Measurements from ENCODE around the gene TOX3.

TOX3 gene

DNA sequence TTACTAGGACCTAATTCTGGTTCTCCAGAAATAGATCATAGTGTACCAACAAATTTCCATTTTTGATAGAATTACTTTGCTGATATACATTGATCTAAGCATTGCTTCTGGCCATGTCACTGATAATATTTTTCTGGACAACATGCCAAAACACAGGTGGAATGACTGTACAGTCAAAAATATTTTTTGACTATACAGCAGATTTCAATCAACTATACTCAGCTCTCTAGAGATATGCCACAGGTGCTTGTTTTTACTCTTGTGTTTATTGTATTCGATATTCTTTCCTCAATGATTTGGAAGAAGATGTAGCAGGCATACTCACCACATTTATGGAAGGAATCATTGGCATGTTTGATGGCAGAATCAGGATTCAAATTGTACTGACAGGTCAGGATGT is 21.6 kb upstream of the TOX3 start (continued):
- TF ChIP-seq ZNF580 (tag by site-specific recombination; IDR thresholded peaks at IDR 0.05) (no peak), ZFHX2 (tag by site-specific recombination; conservative IDR thresholded peaks at IDR 0.05) (no peak), MZF1 (tag by site-specific recombination; IDR thresholded peaks at IDR 0.05; ENCODE audit: borderline replicate concordance) (no peak), ZBTB1 (tag by site-specific recombination; IDR thresholded peaks at IDR 0.05) (no peak), ZNF174 (tag by site-specific recombination; IDR thresholded peaks at IDR 0.05) (no peak), PRDM1 (tag by site-specific recombination; IDR thresholded peaks at IDR 0.05) (no peak)

- Histone ChIP-seq H3K4me1 (ENCODE audit: control insufficient read depth, insufficient read depth, low read length) (peaks cover 13% of the 10 kb centered on the region), H3K4me3 (ENCODE audit: low read depth, low read length) (no peak overlapping the region), H3K27ac (ENCODE audit: extremely low read depth, low read depth, low read length) (no peak overlapping the region), H3K9me3 (ENCODE audit: control insufficient read depth, insufficient read depth, low read depth, low read length) (no peaks in the 10 kb centered on the region), H3K36me3 (ENCODE audit: control insufficient read depth in 2 of 2, insufficient read depth in 1 of 2, low read length in 2 of 2) (no peaks in the 10 kb centered on the region)
- ChIA-PET CTCF (interaction anchor here (0.5 kb wide), 1 partner anchor 344 kb away, joined by 3 read pairs; no protein-coding TSS in a partner anchor), POLR2A (interaction anchor here (0.7 kb wide), 1 partner anchor 141 kb away, joined by 3 read pairs; no protein-coding TSS in a partner anchor)
- no peak for TF ChIP-seq ZNF510 (tag by site-specific recombination; IDR thresholded peaks at IDR 0.05; ENCODE audit: insufficient replicate concordance)
- TF ChIP-seq ZNF623 (tag by site-specific recombination; IDR thresholded peaks at IDR 0.05): no peak
- TF ChIP-seq ZNF24 (tag by site-specific recombination; IDR thresholded peaks at IDR 0.05): no peak
- TF ChIP-seq, protein P1, sequence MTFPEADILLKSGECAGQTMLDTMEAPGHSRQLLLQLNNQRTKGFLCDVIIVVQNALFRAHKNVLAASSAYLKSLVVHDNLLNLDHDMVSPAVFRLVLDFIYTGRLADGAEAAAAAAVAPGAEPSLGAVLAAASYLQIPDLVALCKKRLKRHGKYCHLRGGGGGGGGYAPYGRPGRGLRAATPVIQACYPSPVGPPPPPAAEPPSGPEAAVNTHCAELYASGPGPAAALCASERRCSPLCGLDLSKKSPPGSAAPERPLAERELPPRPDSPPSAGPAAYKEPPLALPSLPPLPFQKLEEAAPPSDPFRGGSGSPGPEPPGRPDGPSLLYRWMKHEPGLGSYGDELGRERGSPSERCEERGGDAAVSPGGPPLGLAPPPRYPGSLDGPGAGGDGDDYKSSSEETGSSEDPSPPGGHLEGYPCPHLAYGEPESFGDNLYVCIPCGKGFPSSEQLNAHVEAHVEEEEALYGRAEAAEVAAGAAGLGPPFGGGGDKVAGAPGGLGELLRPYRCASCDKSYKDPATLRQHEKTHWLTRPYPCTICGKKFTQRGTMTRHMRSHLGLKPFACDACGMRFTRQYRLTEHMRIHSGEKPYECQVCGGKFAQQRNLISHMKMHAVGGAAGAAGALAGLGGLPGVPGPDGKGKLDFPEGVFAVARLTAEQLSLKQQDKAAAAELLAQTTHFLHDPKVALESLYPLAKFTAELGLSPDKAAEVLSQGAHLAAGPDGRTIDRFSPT (tag by site-specific recombination; IDR thresholded peaks at IDR 0.05): no peak
- no peak for TF ChIP-seq ZNF324 (tag by site-specific recombination; IDR thresholded peaks at IDR 0.05)
- no peak for TF ChIP-seq ZEB2 (tag by site-specific recombination; IDR thresholded peaks at IDR 0.05)
- TF ChIP-seq ZNF239 (tag by site-specific recombination; IDR thresholded peaks at IDR 0.05): no peak
- TF ChIP-seq ZNF843 (tag by site-specific recombination; IDR thresholded peaks at IDR 0.05): no peak
- no peak for TF ChIP-seq ZNF621 (tag by site-specific recombination; IDR thresholded peaks at IDR 0.05)
- no peak for TF ChIP-seq ZBTB26 (tag by site-specific recombination; optimal IDR thresholded peaks at IDR 0.05)
- no peak for TF ChIP-seq PRDM4 (tag by site-specific recombination; IDR thresholded peaks at IDR 0.05)
- no peak for TF ChIP-seq ZNF677 (tag by site-specific recombination; IDR thresholded peaks at IDR 0.05)
- TF ChIP-seq ZNF785 (tag by site-specific recombination; IDR thresholded peaks at IDR 0.05): no peak
Measured at GRCh38 chr16:52567193-52567592, 20.2 kb upstream of the TOX3 start.

Measured in HEK293 (cell line).